Fibroblast of lung (primary cell): ENCODE data around the gene RUNX1. TPM values are rescaled to one million over a fixed set of nuclear protein-coding genes. Genes with fewer than 3 reads are reported as not detected.

ENCODE experiments used
- DNase-seq, 2 donors: peaks; one replicate each; pipeline versions ENCODE4 v3.0.0 to v3.0.0-alpha.2; 2010; ENCODE audit warnings: low read depth in 2 of 2
- H2AFZ ChIP-seq: 2 replicates; pipeline ENCODE4 v1.5.1; 2012; ENCODE audit warnings: low read length, control low read depth, inconsistent platforms
- H3K27ac ChIP-seq: 2 replicates; pipeline ENCODE4 v1.5.1; 2011; ENCODE audit warnings: low read length, control low read depth; ENCODE audit not compliant: insufficient read depth
- H3K27me3 ChIP-seq: 2 replicates; pipeline ENCODE4 v1.5.1; 2011; ENCODE audit warnings: mild to moderate bottlenecking, low read length; ENCODE audit not compliant: control insufficient read depth, insufficient read depth
- H3K36me3 ChIP-seq: 2 replicates; pipeline ENCODE4 v1.5.1; 2011; ENCODE audit warnings: low read length; ENCODE audit not compliant: control insufficient read depth, insufficient read depth
- H3K4me1 ChIP-seq: 2 replicates; pipeline ENCODE4 v1.5.1; 2011; ENCODE audit warnings: low read length; ENCODE audit not compliant: control insufficient read depth, insufficient read depth; ENCODE audit errors: extremely low read depth
- H3K4me2 ChIP-seq: 2 replicates; pipeline ENCODE4 v1.5.1; 2011; ENCODE audit warnings: low read length, control low read depth; ENCODE audit not compliant: insufficient read depth; ENCODE audit errors: extremely low read depth
- H3K4me3 ChIP-seq, 4 experiments: fragments of 200-600 bp in 1 of 4; sonication (generic) in 1 of 4; replicated peaks in 1 of 4; 2 replicates each; pipeline ENCODE4 v1.5.1; 2011 to 2016; ENCODE audit warnings: low read length in 4 of 4, low read depth in 3 of 4, mild to moderate bottlenecking in 3 of 4, control low read depth in 2 of 4, inconsistent platforms in 1 of 4, mixed read lengths in 1 of 4; ENCODE audit not compliant: insufficient read depth in 1 of 4; ENCODE audit errors: control extremely low read depth in 1 of 4
- H3K79me2 ChIP-seq: 2 replicates; pipeline ENCODE4 v1.5.1; 2012; ENCODE audit warnings: mild to moderate bottlenecking, low read length, inconsistent platforms; ENCODE audit not compliant: control insufficient read depth, insufficient read depth
- H3K9ac ChIP-seq: 2 replicates; pipeline ENCODE4 v1.5.1; 2011; ENCODE audit warnings: mild to moderate bottlenecking, low read length, control low read depth; ENCODE audit not compliant: insufficient read depth
- H3K9me3 ChIP-seq: 2 replicates; pipeline ENCODE4 v1.5.1; 2012; ENCODE audit warnings: low read depth, low read length; ENCODE audit not compliant: control insufficient read depth, insufficient read depth
- H4K20me1 ChIP-seq: 2 replicates; pipeline ENCODE4 v1.5.1; 2011; ENCODE audit warnings: low read length; ENCODE audit not compliant: control insufficient read depth, insufficient read depth; ENCODE audit errors: extremely low read depth
- CTCF ChIP-seq, 2 donors: IDR thresholded peaks in 1 of 2; conservative IDR thresholded peaks in 1 of 2; 1 replicate in 1 of 2; 2 replicates in 1 of 2; pipeline ENCODE4 v1.5.1; 2011 to 2012; ENCODE audit warnings: low read length in 2 of 2, control low read depth in 1 of 2, inconsistent platforms in 1 of 2, low read depth in 1 of 2, mild to moderate bottlenecking in 1 of 2
- EZH2 ChIP-seq: IDR thresholded peaks from 2 replicates; pipeline ENCODE4 v1.5.1; 2012; ENCODE audit warnings: low read length, control low read depth, mild to moderate bottlenecking; ENCODE audit errors: missing control alignments
- polyA minus RNA-seq: library from RNA; depleted of rRNA, polyadenylated mRNA; stranded (reverse); fragments of >200 nt; gene quantifications from 2 replicates; pipeline ENCODE4 v1.2.3, GENCODE V29; 2011; ENCODE audit warnings: low replicate concordance
- polyA plus RNA-seq, 2 donors: library from polyadenylated mRNA; depleted of rRNA in 1 of 2; stranded (reverse) in 1 of 2; unstranded in 1 of 2; fragments of >200 nt; gene quantifications; 2 replicates each; pipeline ENCODE4 v1.2.1, GENCODE V29; 2011 to 2012; ENCODE audit warnings: missing spikeins in 1 of 2
- total RNA-seq: library from RNA; depleted of rRNA; stranded (reverse); fragments of >200 nt; gene quantifications from 2 replicates; pipeline ENCODE4 v1.2.1, GENCODE V29; 2014

RUNX1 gene
- total RNA-seq (21.6 and 41.6 TPM in 2 replicates), polyA plus RNA-seq (23.1 and 29.6 TPM in 2 replicates), polyA minus RNA-seq (45.0 and 57.1 TPM in 2 replicates)
- polyA plus RNA-seq (2012): 25.3 and 25.6 TPM in 2 replicates

- H3K79me2 ChIP-seq: no peaks in the 10 kb centered on the region
- peak within 1 kb of the TSS; percentile 77 for H3K27ac ChIP-seq
- no peak within 1 kb of the TSS for H2AFZ ChIP-seq
- H3K27me3 ChIP-seq: no peaks in the 10 kb centered on the region
- H3K9ac ChIP-seq: peak within 1 kb of the TSS; percentile 17
- peaks cover 14% of the 10 kb centered on the region for H3K4me1 ChIP-seq
- H4K20me1 ChIP-seq: no peaks in the 10 kb centered on the region
- peak within 1 kb of the TSS in 3 of 4 experiments; percentile 33 to 56 (median 46) for H3K4me3 ChIP-seq
- H3K36me3 ChIP-seq: no peaks in the 10 kb centered on the region
- peak; percentile 79 to 96 for DNase-seq
- TF ChIP-seq EZH2: no peak
- no peak for TF ChIP-seq CTCF (conservative IDR thresholded peaks at IDR 0.05 in 1 of 2, IDR thresholded peaks at IDR 0.05 in 1 of 2; ENCODE audit: low read depth in 1 of 2, low read length in 2 of 2)
- H3K9me3 ChIP-seq: no peaks in the 10 kb centered on the region
- H3K4me2 ChIP-seq: peak within 1 kb of the TSS; percentile 76
Measured at GRCh38 chr21:35048706-35049617, at the start of gene RUNX1. TSS of gene RUNX1 (minus strand) at chr21:35049302.

GRCh38 chr21:35097525-35097924, 48.4 kb upstream of the RUNX1 start:
- no peak overlapping the region for H3K9ac ChIP-seq
- H3K27me3 ChIP-seq: no peaks in the 10 kb centered on the region
- no peak overlapping the region for H3K4me3 ChIP-seq
- no peaks in the 10 kb centered on the region for H3K79me2 ChIP-seq
- DNase-seq: no peak
- H4K20me1 ChIP-seq: no peaks in the 10 kb centered on the region
- H3K4me2 ChIP-seq: no peak overlapping the region
- H3K36me3 ChIP-seq: no peaks in the 10 kb centered on the region
- H2AFZ ChIP-seq: no peak overlapping the region
- TF ChIP-seq CTCF (conservative IDR thresholded peaks at IDR 0.05 in 1 of 2, IDR thresholded peaks at IDR 0.05 in 1 of 2; ENCODE audit: low read depth in 1 of 2, low read length in 2 of 2) (no peak), EZH2 (no peak)
- no peaks in the 10 kb centered on the region for H3K9me3 ChIP-seq
- H3K27ac ChIP-seq: no peak overlapping the region
- H3K4me1 ChIP-seq: no peaks in the 10 kb centered on the region

GRCh38 chr21:35096959-35097358, 47.9 kb upstream of the RUNX1 start:
- Histone ChIP-seq H3K4me3 (no peak overlapping the region), H3K27ac (no peak overlapping the region), H3K9me3 (no peaks in the 10 kb centered on the region), H3K9ac (no peak overlapping the region), H4K20me1 (no peaks in the 10 kb centered on the region), H3K79me2 (no peaks in the 10 kb centered on the region), H3K4me1 (no peaks in the 10 kb centered on the region), H3K4me2 (no peak overlapping the region), H3K27me3 (no peaks in the 10 kb centered on the region), H2AFZ (no peak overlapping the region), H3K36me3 (no peaks in the 10 kb centered on the region)
- TF ChIP-seq CTCF (conservative IDR thresholded peaks at IDR 0.05 in 1 of 2, IDR thresholded peaks at IDR 0.05 in 1 of 2; ENCODE audit: low read depth in 1 of 2, low read length in 2 of 2) (no peak), EZH2 (no peak)
- no peak for DNase-seq
